KBM-7 (cell line): ENCODE data around the gene PPP4R3A.
"Not testable (repeated sequence)": the region's sequence is repeated elsewhere in the genome, so short reads cannot be mapped to it uniquely, and the experiment has no call there.

Source experiments
- DNase-seq: peaks from one replicate; pipeline ENCODE4 v3.0.0-alpha.2; 2015
- in situ Hi-C: fragments of 300-500 bp; cut with MboI; formaldehyde crosslinking; loops from 2 replicates; pipeline ENCODE4 v1.14.3; 2020; ENCODE audit warnings: low sequenced_read_pairs, low pct_unique_long_range_greater_than_20kb, mixed read lengths

The PPP4R3A gene

GRCh38 chr14:91415794-91416743 is 94.0 kb downstream of the PPP4R3A start:
- DNase-seq: peak; percentile 88
- in situ Hi-C loops: no loop called here

- no peak for DNase-seq
- in situ Hi-C loops: no loop called here
Measured at GRCh38 chr14:91414475-91414833, 95.7 kb downstream of the PPP4R3A start.

GRCh38 chr14:91413547-91414474 is 96.3 kb downstream of the PPP4R3A start:
- DNase-seq: no peak
- in situ Hi-C loops: no loop called here

- in situ Hi-C loops: no loop called here
- no peak for DNase-seq
Measured at GRCh38 chr14:91412939-91413338, 97.2 kb downstream of the PPP4R3A start.

- in situ Hi-C loops: no loop called here
- DNase-seq: no peak
Measured at GRCh38 chr14:91410771-91411536, 99.2 kb downstream of the PPP4R3A start.

- in situ Hi-C loops: no loop called here
Measured at GRCh38 chr14:91409928-91410718, 100.0 kb downstream of the PPP4R3A start.

GRCh38 chr14:91409240-91409639 is 100.9 kb downstream of the PPP4R3A start:
- in situ Hi-C loops, DNase-seq: not testable (repeated sequence)

More at GRCh38 chr14:91409928-91410718, 100.0 kb downstream of the PPP4R3A start:
- no peak for DNase-seq
